ENCODE results near the gene DCLK2.

DCLK2 gene

DNA sequence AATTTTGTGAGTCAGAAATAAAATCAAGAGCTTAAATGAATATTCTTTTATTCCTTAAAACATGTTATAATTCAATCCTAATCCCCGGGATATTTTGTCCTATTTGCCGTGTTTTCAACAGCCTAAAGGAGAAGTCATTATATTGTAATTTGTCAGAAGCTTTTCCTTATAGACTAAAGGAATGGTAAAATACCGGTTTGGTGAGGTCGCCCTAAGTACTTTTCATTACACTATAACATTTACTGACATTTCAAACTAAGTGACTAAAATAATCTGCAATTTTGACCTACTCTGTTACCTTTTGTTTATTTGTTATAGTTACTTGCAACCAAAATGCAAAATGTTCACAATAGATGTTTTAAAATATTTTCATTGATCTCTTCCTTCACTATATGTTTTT is 8.8 kb downstream of the DCLK2 start (continued):
- TF ChIP-seq ZBTB8A (tag by site-specific recombination; IDR thresholded peaks at IDR 0.05) = no peak
- no peak for TF ChIP-seq ZBTB21 (tag by site-specific recombination; IDR thresholded peaks at IDR 0.05)
- no peak for TF ChIP-seq ZNF548 (tag by site-specific recombination; IDR thresholded peaks at IDR 0.05)
- TF ChIP-seq ZNF169 (tag by site-specific recombination; IDR thresholded peaks at IDR 0.05) = no peak

DNA sequence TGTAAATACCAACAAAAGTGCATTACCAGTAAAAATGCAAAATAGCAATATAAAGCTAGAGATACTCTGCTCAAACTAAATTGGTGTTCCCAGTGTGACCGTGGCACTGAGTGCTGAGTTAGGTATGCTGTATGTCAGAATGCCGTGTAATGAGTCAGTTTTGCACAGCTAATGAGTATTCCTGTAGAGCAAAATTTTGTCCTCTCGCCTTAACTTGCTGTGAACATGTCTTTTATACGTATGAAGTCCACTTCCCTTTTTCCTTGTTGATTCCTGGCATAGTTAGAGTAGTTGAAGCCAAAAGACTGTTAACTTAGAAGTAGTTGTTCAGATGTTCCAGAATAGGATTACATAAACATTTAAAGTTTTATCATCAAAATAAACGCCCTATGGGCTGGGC is 11.5 kb downstream of the DCLK2 start:
- TF ChIP-seq ZNF223 (tag by site-specific recombination; IDR thresholded peaks at IDR 0.05) = no peak
- TF ChIP-seq ZNF560 (tag by site-specific recombination; IDR thresholded peaks at IDR 0.05; ENCODE audit: borderline replicate concordance) = no peak
- H3K4me3 ChIP-seq (ENCODE audit: low read depth, low read length) = no peak overlapping the region
- H3K9me3 ChIP-seq (ENCODE audit: control insufficient read depth, insufficient read depth, low read depth, low read length) = no peaks in the 10 kb centered on the region
- no peaks in the 10 kb centered on the region; a peak in 1 of 3 replicates for H3K36me3 ChIP-seq (ENCODE audit: control insufficient read depth in 2 of 2, insufficient read depth in 1 of 2, low read length in 2 of 2)
- no peak overlapping the region for H3K27ac ChIP-seq (ENCODE audit: extremely low read depth, low read depth, low read length)
- ChIA-PET POLR2A (no interaction called here), CTCF (no interaction called here)
- no peaks in the 10 kb centered on the region for H3K4me1 ChIP-seq (ENCODE audit: control insufficient read depth, insufficient read depth, low read length)

DNA sequence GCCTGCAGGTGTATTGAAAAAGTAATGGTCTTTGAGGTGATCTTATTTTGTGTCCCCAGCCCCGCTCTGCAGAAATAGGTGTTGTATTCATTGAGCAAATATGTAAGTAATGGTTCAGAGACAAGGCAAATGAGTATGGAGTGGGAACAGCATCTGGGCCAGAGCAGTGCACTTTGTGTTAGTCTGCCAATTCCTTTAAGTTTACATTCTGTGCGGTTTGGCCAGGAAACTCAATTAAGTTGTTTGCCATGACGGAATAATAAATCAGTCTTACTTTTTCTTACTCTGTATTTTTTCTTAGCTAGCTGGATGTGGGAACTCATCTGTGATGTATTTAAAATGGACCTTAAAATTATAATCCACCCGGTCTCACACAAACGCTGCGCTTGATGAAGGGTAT is 12.6 kb downstream of the DCLK2 start:
- H3K27ac ChIP-seq (ENCODE audit: extremely low read depth, low read depth, low read length) = no peak overlapping the region
- ChIA-PET CTCF (interaction anchor here (0.7 kb wide), 1 partner anchor 852 kb away, joined by 3 read pairs; no protein-coding TSS in a partner anchor), POLR2A (no interaction called here)
- no peak overlapping the region for H3K4me3 ChIP-seq (ENCODE audit: low read depth, low read length)
- no peaks in the 10 kb centered on the region; a peak in 1 of 3 replicates for H3K36me3 ChIP-seq (ENCODE audit: control insufficient read depth in 2 of 2, insufficient read depth in 1 of 2, low read length in 2 of 2)
- no peaks in the 10 kb centered on the region for H3K9me3 ChIP-seq (ENCODE audit: control insufficient read depth, insufficient read depth, low read depth, low read length)
- no peaks in the 10 kb centered on the region for H3K4me1 ChIP-seq (ENCODE audit: control insufficient read depth, insufficient read depth, low read length)
- TF ChIP-seq MEIS1 (CRISPR knock-in tag; IDR thresholded peaks at IDR 0.05; ENCODE audit: borderline replicate concordance) (no peak), ZNF837 (tag by site-specific recombination; IDR thresholded peaks at IDR 0.05) (no peak), ZNF350 (tag by site-specific recombination; IDR thresholded peaks at IDR 0.05) (no peak), ZNF292 (tag by site-specific recombination; IDR thresholded peaks at IDR 0.05; ENCODE audit: borderline replicate concordance, low read depth) (no peak), SP7 (tag by site-specific recombination; IDR thresholded peaks at IDR 0.05) (no peak), ZNF571 (tag by site-specific recombination; IDR thresholded peaks at IDR 0.05) (no peak), ZNF132 (tag by site-specific recombination; IDR thresholded peaks at IDR 0.05; ENCODE audit: borderline replicate concordance) (no peak), ZNF121 (tag by site-specific recombination; IDR thresholded peaks at IDR 0.05) (no peak), ZNF221 (tag by site-specific recombination; IDR thresholded peaks at IDR 0.05; ENCODE audit: borderline replicate concordance) (no peak)
- TF ChIP-seq, protein P1, sequence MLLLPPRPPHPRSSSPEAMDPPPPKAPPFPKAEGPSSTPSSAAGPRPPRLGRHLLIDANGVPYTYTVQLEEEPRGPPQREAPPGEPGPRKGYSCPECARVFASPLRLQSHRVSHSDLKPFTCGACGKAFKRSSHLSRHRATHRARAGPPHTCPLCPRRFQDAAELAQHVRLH (tag by site-specific recombination; IDR thresholded peaks at IDR 0.05) = no peak
- TF ChIP-seq, protein P2, sequence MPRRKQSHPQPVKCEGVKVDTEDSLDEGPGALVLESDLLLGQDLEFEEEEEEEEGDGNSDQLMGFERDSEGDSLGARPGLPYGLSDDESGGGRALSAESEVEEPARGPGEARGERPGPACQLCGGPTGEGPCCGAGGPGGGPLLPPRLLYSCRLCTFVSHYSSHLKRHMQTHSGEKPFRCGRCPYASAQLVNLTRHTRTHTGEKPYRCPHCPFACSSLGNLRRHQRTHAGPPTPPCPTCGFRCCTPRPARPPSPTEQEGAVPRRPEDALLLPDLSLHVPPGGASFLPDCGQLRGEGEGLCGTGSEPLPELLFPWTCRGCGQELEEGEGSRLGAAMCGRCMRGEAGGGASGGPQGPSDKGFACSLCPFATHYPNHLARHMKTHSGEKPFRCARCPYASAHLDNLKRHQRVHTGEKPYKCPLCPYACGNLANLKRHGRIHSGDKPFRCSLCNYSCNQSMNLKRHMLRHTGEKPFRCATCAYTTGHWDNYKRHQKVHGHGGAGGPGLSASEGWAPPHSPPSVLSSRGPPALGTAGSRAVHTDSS (tag by site-specific recombination; IDR thresholded peaks at IDR 0.05) = no peak
- TF ChIP-seq, protein P3, sequence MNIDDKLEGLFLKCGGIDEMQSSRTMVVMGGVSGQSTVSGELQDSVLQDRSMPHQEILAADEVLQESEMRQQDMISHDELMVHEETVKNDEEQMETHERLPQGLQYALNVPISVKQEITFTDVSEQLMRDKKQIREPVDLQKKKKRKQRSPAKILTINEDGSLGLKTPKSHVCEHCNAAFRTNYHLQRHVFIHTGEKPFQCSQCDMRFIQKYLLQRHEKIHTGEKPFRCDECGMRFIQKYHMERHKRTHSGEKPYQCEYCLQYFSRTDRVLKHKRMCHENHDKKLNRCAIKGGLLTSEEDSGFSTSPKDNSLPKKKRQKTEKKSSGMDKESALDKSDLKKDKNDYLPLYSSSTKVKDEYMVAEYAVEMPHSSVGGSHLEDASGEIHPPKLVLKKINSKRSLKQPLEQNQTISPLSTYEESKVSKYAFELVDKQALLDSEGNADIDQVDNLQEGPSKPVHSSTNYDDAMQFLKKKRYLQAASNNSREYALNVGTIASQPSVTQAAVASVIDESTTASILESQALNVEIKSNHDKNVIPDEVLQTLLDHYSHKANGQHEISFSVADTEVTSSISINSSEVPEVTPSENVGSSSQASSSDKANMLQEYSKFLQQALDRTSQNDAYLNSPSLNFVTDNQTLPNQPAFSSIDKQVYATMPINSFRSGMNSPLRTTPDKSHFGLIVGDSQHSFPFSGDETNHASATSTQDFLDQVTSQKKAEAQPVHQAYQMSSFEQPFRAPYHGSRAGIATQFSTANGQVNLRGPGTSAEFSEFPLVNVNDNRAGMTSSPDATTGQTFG (tag by site-specific recombination; IDR thresholded peaks at IDR 0.05; ENCODE audit: borderline replicate concordance) = no peak
